A673 (cell line): Measurements from ENCODE around the gene ZNF444.

Experiments
- EZH2 ChIP-seq: fragments of 200-600 bp; sonication (generic); IDR thresholded peaks from 2 replicates; pipeline ENCODE4 v1.6.1; 2017; ENCODE audit warnings: borderline replicate concordance, low read depth, mild to moderate bottlenecking, mixed read lengths, antibody characterized with exemption, low read length; ENCODE audit not compliant: poor library complexity, severe bottlenecking
- TF ChIP-seq, protein P1 (sequence below): fragments of 300-800, 200-600 bp; sonication (generic); conservative IDR thresholded peaks from 2 replicates; pipeline ENCODE4 v1.5.1; 2017; ENCODE audit warnings: low read depth, mild to moderate bottlenecking, antibody characterized with exemption, low read length, moderate library complexity, mixed read lengths

DNA sequence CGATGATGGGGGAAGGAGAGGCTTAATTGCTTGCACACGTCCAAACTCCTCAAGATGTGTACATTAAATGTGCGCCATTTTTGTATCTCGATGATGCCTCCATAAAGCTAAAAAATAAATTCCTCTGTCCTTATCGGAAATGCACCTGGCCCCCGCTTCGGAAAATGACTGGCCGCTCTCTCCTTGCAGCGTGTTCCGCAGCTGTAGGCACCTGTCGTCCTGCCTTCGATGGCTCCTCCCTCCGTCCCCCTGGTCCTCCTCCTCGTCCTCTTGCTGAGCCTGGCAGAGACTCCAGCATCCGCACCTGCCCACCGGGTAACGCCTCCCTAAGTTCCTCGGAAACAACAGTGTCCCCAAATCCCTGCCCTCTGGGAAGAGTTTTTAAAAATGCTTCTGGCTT, 35.8 kb downstream of the ZNF444 start:
- TF ChIP-seq, protein P1, sequence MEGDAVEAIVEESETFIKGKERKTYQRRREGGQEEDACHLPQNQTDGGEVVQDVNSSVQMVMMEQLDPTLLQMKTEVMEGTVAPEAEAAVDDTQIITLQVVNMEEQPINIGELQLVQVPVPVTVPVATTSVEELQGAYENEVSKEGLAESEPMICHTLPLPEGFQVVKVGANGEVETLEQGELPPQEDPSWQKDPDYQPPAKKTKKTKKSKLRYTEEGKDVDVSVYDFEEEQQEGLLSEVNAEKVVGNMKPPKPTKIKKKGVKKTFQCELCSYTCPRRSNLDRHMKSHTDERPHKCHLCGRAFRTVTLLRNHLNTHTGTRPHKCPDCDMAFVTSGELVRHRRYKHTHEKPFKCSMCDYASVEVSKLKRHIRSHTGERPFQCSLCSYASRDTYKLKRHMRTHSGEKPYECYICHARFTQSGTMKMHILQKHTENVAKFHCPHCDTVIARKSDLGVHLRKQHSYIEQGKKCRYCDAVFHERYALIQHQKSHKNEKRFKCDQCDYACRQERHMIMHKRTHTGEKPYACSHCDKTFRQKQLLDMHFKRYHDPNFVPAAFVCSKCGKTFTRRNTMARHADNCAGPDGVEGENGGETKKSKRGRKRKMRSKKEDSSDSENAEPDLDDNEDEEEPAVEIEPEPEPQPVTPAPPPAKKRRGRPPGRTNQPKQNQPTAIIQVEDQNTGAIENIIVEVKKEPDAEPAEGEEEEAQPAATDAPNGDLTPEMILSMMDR = no peak
- TF ChIP-seq EZH2 = no peak
